ENCODE measurements around the gene TAC4. TPM values are rescaled to one million over a fixed set of nuclear protein-coding genes. Genes with fewer than 3 reads are reported as not detected.

The TAC4 gene
- total RNA-seq, 1 donor from 2014 or later, result not detected

- intact Hi-C loops (cut with micrococcal nuclease), result no loop called here
Observed at GRCh38 chr17:49815761-49816281, 32.0 kb downstream of the TAC4 start.

GRCh38 chr17:49814781-49815529 is 32.9 kb downstream of the TAC4 start:
- intact Hi-C loops (cut with micrococcal nuclease), result no loop called here

GRCh38 chr17:49809056-49809455 is 38.8 kb downstream of the TAC4 start:
- intact Hi-C loops (cut with micrococcal nuclease), result no loop called here

GRCh38 chr17:49798738-49799137 is 49.1 kb downstream of the TAC4 start:
- intact Hi-C loops (cut with micrococcal nuclease), result no loop called here

- intact Hi-C loops (cut with micrococcal nuclease), result no loop called here
Observed at GRCh38 chr17:49798182-49798581, 49.7 kb downstream of the TAC4 start.

- intact Hi-C loops (cut with micrococcal nuclease), result no loop called here
Observed at GRCh38 chr17:49795372-49795771, 52.5 kb downstream of the TAC4 start.

- intact Hi-C loops (cut with micrococcal nuclease), result no loop called here
Observed at GRCh38 chr17:49793309-49793708, 54.6 kb downstream of the TAC4 start.

- intact Hi-C loops (cut with micrococcal nuclease), result loop anchor here (1.0 to 2.0 kb wide), 4 partner anchors 40 to 474 kb away; no protein-coding TSS in a partner anchor
Observed at GRCh38 chr17:49789243-49789578, 58.7 kb downstream of the TAC4 start.

GRCh38 chr17:49788478-49789242 is 59.2 kb downstream of the TAC4 start, which contains the start of gene KAT7:
Gene KAT7 (plus strand): TSS chr17:49788681. CDS start chr17:49788835, 154 bp downstream.
- intact Hi-C loops (cut with micrococcal nuclease), result loop anchor here (1.0 to 2.0 kb wide), 12 partner anchors 24 to 896 kb away; partner anchors contain the start of genes ATP5MC1, FAM117A, PDK2 and SPOP

Other genes with a start within 250 kb of the TAC4 start
- 57.9 and 72.2 TPM in 2 replicates for gene SPOP, start 170.0 kb downstream of the TAC4 start, total RNA-seq
- gene SLC35B1, start 140.1 kb downstream of the TAC4 start, total RNA-seq, result 82.5 and 90.3 TPM in 2 replicates
- 37.4 and 48.9 TPM in 2 replicates for gene FAM117A, start 83.9 kb downstream of the TAC4 start, total RNA-seq
- gene KAT7, start 59.4 kb downstream of the TAC4 start, total RNA-seq, result 79.6 and 89.8 TPM in 2 replicates
- gene DLX4, start 121.1 kb upstream of the TAC4 start, total RNA-seq, result 0.17 TPM in 1 of 2 replicates, not detected in the other
- gene DLX3, start 147.2 kb upstream of the TAC4 start, total RNA-seq, result not detected in 2 replicates
- 23.4 and 23.7 TPM in 2 replicates for gene ITGA3, start 208.0 kb upstream of the TAC4 start, total RNA-seq
- gene PDK2, start 247.3 kb upstream of the TAC4 start, total RNA-seq, result 17.9 and 25.6 TPM in 2 replicates

All from T-helper 1 cell treated with Interleukin-12 subunit alpha and Interleukin-12 subunit beta and Interleukin-4 antibody, amounts not matched to agents 30 ng/mL and 1 ng/mL, for 36 hours (primary cell).